CD14-positive monocyte (primary cell): Measurements from ENCODE around the gene CYP4F8. TPM values are rescaled to one million over a fixed set of nuclear protein-coding genes. Genes with fewer than 3 reads are reported as not detected.

Source experiments
- DNase-seq, 3 donors: peaks; one replicate each; pipeline ENCODE4 v3.0.0-alpha.2; 2011 to 2022
- H2AFZ ChIP-seq: 2 replicates; pipeline ENCODE4 v1.6.0; 2012; ENCODE audit warnings: mild to moderate bottlenecking, low read depth, low read length, inconsistent platforms; ENCODE audit not compliant: insufficient read depth, poor library complexity, severe bottlenecking
- H3K27ac ChIP-seq, 2 donors: 1 replicate in 1 of 2; 2 replicates in 1 of 2; pipeline ENCODE4 v1.5.1; 2012 to 2013; ENCODE audit warnings: low read length in 2 of 2, control low read depth in 1 of 2, inconsistent platforms in 1 of 2, low read depth in 1 of 2, mild to moderate bottlenecking in 1 of 2
- H3K27me3 ChIP-seq, 2 donors: one replicate each; pipeline versions ENCODE4 v1.6.0 to v1.6.1; 2011 to 2013; ENCODE audit warnings: low read length in 2 of 2; ENCODE audit not compliant: control insufficient read depth in 2 of 2, insufficient read depth in 2 of 2
- H3K36me3 ChIP-seq, 2 donors: replicated peaks in 1 of 2; 1 replicate in 1 of 2; 2 replicates in 1 of 2; pipeline versions ENCODE4 v1.5.1 to v1.6.1; 2012 to 2013; ENCODE audit warnings: low read length in 2 of 2, control low read depth in 1 of 2, inconsistent platforms in 1 of 2, mild to moderate bottlenecking in 1 of 2; ENCODE audit not compliant: insufficient read depth in 2 of 2, control insufficient read depth in 1 of 2
- H3K4me1 ChIP-seq, 2 donors: 1 replicate in 1 of 2; 2 replicates in 1 of 2; pipeline versions ENCODE4 v1.5.1 to v1.6.1; 2012 to 2013; ENCODE audit warnings: low read length in 2 of 2, control low read depth in 1 of 2, inconsistent platforms in 1 of 2, mild to moderate bottlenecking in 1 of 2, moderate library complexity in 1 of 2; ENCODE audit not compliant: insufficient read depth in 2 of 2, control insufficient read depth in 1 of 2
- H3K4me2 ChIP-seq: replicated peaks from 2 replicates; pipeline ENCODE3; 2012; ENCODE audit warnings: low read length, moderate library complexity, mild to moderate bottlenecking; ENCODE audit not compliant: poor library complexity, severe bottlenecking; ENCODE audit errors: extremely low read depth
- H3K4me3 ChIP-seq, 3 experiments: fragments of 200-600 bp in 1 of 3; sonication (generic) in 1 of 3; replicated peaks in 1 of 3; 1 replicate in 2 of 3; 2 replicates in 1 of 3; pipeline ENCODE4 v1.5.1; 2011 to 2013; ENCODE audit warnings: low read length in 3 of 3, mild to moderate bottlenecking in 3 of 3, control low read depth in 2 of 3, low read depth in 2 of 3, inconsistent platforms in 1 of 3, moderate library complexity in 1 of 3
- H3K79me2 ChIP-seq: 2 replicates; pipeline ENCODE4 v1.6.0; 2012; ENCODE audit warnings: mild to moderate bottlenecking, control low read depth, inconsistent platforms, low read length, moderate library complexity; ENCODE audit not compliant: insufficient read depth
- H3K9ac ChIP-seq: 2 replicates; pipeline ENCODE4 v1.6.0; 2017; ENCODE audit warnings: low read length, mild to moderate bottlenecking; ENCODE audit not compliant: insufficient read depth, poor library complexity, severe bottlenecking
- H3K9me3 ChIP-seq, 2 donors: replicated peaks in 1 of 2; 1 replicate in 1 of 2; 2 replicates in 1 of 2; pipeline versions ENCODE4 v1.5.1 to v1.6.1; 2012 to 2013; ENCODE audit warnings: low read length in 2 of 2, control low read depth in 1 of 2; ENCODE audit not compliant: control insufficient read depth in 1 of 2, insufficient read depth in 1 of 2
- H4K20me1 ChIP-seq: 2 replicates; pipeline ENCODE4 v1.6.0; 2012; ENCODE audit warnings: mild to moderate bottlenecking, low read length, control low read depth, moderate library complexity; ENCODE audit not compliant: insufficient read depth
- H3K27ac Mint-ChIP-seq, 7 donors: one replicate each; pipeline ENCODE4 v1.8.0; 2020; ENCODE audit warnings: mild to moderate bottlenecking in 7 of 7, mixed read lengths in 7 of 7, moderate library complexity in 6 of 7, inconsistent platforms in 2 of 7
- H3K27me3 Mint-ChIP-seq, 3 donors: one replicate each; pipeline ENCODE4 v1.8.0; 2021 to 2022; ENCODE audit warnings: low read depth in 3 of 3, mild to moderate bottlenecking in 3 of 3, mixed read lengths in 3 of 3, moderate library complexity in 3 of 3, inconsistent platforms in 1 of 3
- H3K36me3 Mint-ChIP-seq, 2 donors: one replicate each; pipeline ENCODE4 v1.8.0; 2020; ENCODE audit warnings: mixed read lengths in 2 of 2, inconsistent platforms in 1 of 2, mild to moderate bottlenecking in 1 of 2
- H3K4me1 Mint-ChIP-seq: one replicate; pipeline ENCODE4 v1.8.0; 2020; ENCODE audit warnings: mild to moderate bottlenecking, mixed read lengths
- H3K4me3 Mint-ChIP-seq, 2 donors: one replicate each; pipeline ENCODE4 v1.8.0; 2020; ENCODE audit warnings: mild to moderate bottlenecking in 2 of 2, mixed read lengths in 2 of 2, moderate library complexity in 1 of 2
- H3K9me3 Mint-ChIP-seq, 7 donors: one replicate each; pipeline ENCODE4 v1.8.0; 2020 to 2022; ENCODE audit warnings: mixed read lengths in 7 of 7, mild to moderate bottlenecking in 6 of 7, moderate library complexity in 6 of 7, inconsistent platforms in 2 of 7
- CTCF ChIP-seq: fragments of 200-600 bp; IDR thresholded peaks from one replicate; pipeline ENCODE4 v1.8.0; 2022; ENCODE audit warnings: antibody characterized with exemption, mild to moderate bottlenecking
- WGBS: methylation state at CpG from one replicate; pipeline ENCODE4 v1.1.5; 2013; ENCODE audit warnings: missing lambda C conversion rate; ENCODE audit not compliant: insufficient coverage; 5-methylcytosine and 5-hydroxymethylcytosine counted together
- intact Hi-C, 2 donors: fragments of 100-400 bp; cut with micrococcal nuclease; formaldehyde crosslinking; loops; one replicate each; pipeline versions ENCODE4 v1.15.0 to v1.15.1; 2023
- polyA plus RNA-seq, 3 donors: library from polyadenylated mRNA; depleted of rRNA in 1 of 3; unstranded in 2 of 3; stranded (reverse) in 1 of 3; fragments of 300-500 nt in 2 of 3; fragments of >200 nt in 1 of 3; fragmentation: Illumina TruSeq in 2 of 3; gene quantifications; 1 replicate in 2 of 3; 2 replicates in 1 of 3; pipeline ENCODE4 v1.2.3, GENCODE V29; 2012 to 2021

CYP4F8 gene
- polyA plus RNA-seq, 3 donors, result not detected

- no peaks in the 10 kb centered on the region for H3K9me3 Mint-ChIP-seq
- no peak overlapping the region for H3K4me3 Mint-ChIP-seq
- no peak overlapping the region for H3K4me3 ChIP-seq
- H3K27me3 Mint-ChIP-seq, result no peaks in the 10 kb centered on the region
- TF ChIP-seq CTCF, result no peak
- no peaks in the 10 kb centered on the region for H3K9me3 ChIP-seq
- H4K20me1 ChIP-seq, result no peaks in the 10 kb centered on the region
- DNase-seq, result no peak
- no peak overlapping the region for H3K4me2 ChIP-seq
- H3K4me1 ChIP-seq, result peaks cover 33 to 37% of the 10 kb centered on the region in 2 donors
- intact Hi-C loops, result loop anchor here in 1 of 2 donors (5.0 kb wide), 1 partner anchor 233 kb away; no protein-coding TSS in a partner anchor
- no peaks in the 10 kb centered on the region for H3K27me3 ChIP-seq
- H3K9ac ChIP-seq, result no peak overlapping the region
- H3K36me3 ChIP-seq, result no peaks in the 10 kb centered on the region
- WGBS, result 100% methylated on average over 1 of the region's 3 CpGs
- no peaks in the 10 kb centered on the region for H3K79me2 ChIP-seq
- H3K27ac ChIP-seq, result no peak overlapping the region
- no peak overlapping the region for H2AFZ ChIP-seq
- no peak overlapping the region for H3K27ac Mint-ChIP-seq
- H3K4me1 Mint-ChIP-seq, result peaks cover 44% of the 10 kb centered on the region
- H3K36me3 Mint-ChIP-seq, result no peaks in the 10 kb centered on the region
Observed at GRCh38 chr19:15634105-15634504, 19.1 kb downstream of the CYP4F8 start.

GRCh38 chr19:15635016-15635805 lies 20.2 kb downstream of the CYP4F8 start:
- Histone ChIP-seq H3K9ac (no peak overlapping the region), H3K36me3 (no peaks in the 10 kb centered on the region), H3K4me1 (peaks cover 39 to 42% of the 10 kb centered on the region in 2 donors), H2AFZ (no peak overlapping the region), H3K4me2 (no peak overlapping the region), H3K9me3 (no peaks in the 10 kb centered on the region), H4K20me1 (no peaks in the 10 kb centered on the region), H3K27me3 (no peaks in the 10 kb centered on the region), H3K27ac (no peak overlapping the region), H3K4me3 (no peak overlapping the region), H3K79me2 (no peaks in the 10 kb centered on the region)
- Mint-ChIP-seq H3K27me3 (no peaks in the 10 kb centered on the region), H3K4me3 (no peak overlapping the region), H3K9me3 (no peaks in the 10 kb centered on the region), H3K27ac (peak overlapping the region in 3 of 7 donors; percentile 2 to 70 (median 66)), H3K4me1 (peaks cover 49% of the 10 kb centered on the region), H3K36me3 (no peaks in the 10 kb centered on the region)
- no peak for TF ChIP-seq CTCF
- DNase-seq, result no peak
- WGBS, result no CpG with 5 or more reads among the region's 2 CpGs
- intact Hi-C loops, result no loop called here
